GM19025 (cell line): ENCODE results near the gene ZNF134.

Experiments
- ATAC-seq: cut with Tn5 transposase; IDR thresholded peaks from one replicate; pipeline ENCODE4 v1.9.1; 2021; ENCODE audit warnings: mild to moderate bottlenecking, low read depth, moderate library complexity; ENCODE audit not compliant: unreplicated experiment

The ZNF134 gene

GRCh38 chr19:57633832-57634131 lies 19.7 kb downstream of the ZNF134 start:
- ATAC-seq, result no peak

GRCh38 chr19:57637379-57637778 lies 23.3 kb downstream of the ZNF134 start:
- ATAC-seq, result no peak

DNA sequence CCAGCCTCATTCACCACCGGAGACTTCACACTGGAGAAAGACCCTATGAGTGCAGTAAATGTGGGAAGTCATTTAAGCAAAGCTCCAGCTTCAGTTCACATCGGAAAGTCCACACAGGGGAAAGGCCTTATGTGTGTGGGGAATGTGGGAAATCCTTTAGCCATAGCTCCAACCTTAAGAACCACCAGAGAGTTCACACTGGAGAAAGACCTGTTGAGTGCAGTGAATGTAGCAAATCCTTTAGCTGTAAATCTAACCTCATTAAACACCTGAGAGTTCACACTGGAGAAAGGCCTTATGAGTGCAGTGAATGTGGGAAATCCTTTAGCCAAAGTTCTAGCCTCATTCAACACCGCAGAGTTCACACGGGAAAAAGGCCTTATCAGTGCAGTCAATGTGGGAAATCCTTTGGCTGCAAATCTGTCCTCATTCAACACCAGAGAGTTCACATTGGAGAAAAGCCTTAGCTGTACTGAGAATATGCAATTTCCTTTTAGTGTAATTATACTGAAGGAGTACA lies 27.7 kb downstream of the ZNF134 start:
- no peak for ATAC-seq

DNA sequence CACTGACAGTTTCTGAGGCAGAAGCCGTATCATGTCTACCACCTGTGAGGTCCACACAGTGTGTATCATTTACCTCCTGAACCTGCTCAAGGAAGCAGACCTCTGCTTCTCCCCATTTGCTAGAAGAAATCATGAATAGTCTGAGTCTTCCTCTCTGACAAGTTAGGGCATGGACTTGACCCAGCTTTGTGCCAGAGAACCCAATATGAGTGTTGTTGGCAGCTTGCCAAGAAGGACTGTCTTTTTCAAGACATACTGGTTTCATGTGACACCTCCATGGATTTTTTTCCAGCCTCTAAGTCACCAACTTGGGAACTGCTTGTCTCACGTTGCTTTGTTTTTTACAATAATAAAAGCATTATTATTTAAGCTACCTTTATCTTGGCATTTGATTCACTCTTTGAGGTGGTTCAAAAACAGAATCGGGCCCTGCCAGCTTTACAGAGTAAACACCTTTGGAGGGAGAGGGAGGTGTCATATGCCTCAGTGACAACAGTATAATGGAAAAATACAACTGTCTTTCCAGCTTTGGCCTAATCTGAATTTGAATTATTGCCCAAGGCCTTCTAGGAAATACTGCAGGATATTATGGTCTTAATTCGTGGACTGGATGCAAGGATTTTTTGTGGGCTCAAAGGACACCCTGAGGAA lies 28.5 kb downstream of the ZNF134 start:
- ATAC-seq, result no peak

DNA sequence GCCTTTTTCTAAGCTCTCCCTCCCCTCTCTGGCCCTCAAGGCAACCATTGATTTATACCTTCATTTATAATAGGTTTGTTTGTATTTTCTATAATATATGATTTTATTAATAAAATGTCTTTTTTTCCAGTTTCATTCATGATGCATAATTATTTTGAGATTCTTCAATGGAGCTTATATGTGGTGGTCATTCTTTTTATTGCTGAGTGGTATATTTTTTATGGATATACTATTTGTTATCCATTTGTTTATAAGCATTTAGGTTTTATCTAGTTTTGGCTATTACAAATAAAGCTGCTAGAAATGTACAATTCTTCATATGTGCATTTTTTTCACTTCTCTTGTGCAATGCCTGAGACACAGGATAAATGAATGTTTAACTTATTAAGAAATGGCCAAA lies 29.7 kb downstream of the ZNF134 start:
- ATAC-seq, result no peak

DNA sequence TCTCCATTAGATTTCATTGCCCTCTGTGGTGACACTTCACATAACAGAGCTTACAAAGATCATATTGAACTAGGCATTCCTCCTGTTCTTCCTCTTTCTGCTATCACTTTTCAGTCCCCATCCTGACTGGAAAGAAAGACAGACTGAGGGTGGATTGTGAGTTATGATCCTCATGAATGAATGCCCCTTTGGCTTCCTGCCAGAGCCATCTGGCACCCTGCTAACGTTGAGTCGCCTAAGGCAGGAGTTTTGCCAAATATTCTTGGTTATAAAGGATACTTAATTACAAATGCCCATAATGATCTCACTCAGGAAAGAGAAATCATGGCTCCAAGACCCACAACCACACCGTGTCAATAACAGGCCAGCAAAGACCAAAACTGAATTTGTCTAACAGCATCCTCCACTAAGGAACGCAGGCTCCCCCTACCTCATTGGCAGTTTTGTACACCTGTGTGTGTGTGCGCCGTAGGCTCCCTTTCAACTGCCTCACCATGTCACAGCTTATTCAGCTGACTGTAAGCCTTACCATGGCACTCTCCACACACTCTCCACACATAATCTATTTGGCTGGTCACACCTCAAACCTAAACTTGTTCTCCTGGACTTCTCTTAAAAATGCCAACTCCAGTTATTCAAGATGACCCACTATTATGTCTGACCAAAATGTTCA lies 34.4 kb downstream of the ZNF134 start:
- ATAC-seq, result no peak

DNA sequence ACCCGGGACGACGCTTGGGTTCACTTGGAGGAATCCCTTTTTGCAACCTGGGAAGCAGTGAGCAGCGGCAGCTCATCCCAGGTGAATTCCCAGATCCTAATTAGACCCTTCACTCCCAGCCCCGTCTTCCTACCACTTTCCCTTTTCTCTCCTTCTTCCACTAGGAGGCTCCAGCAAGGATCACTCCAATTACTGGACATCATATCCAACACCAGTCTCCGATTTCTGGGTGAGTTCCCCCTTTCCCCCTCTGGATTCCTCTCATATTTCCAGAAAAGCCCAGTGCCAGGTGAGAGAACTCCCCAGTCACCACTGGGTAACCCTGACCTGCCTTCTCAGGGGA lies 37.6 kb downstream of the ZNF134 start:
- no peak for ATAC-seq

DNA sequence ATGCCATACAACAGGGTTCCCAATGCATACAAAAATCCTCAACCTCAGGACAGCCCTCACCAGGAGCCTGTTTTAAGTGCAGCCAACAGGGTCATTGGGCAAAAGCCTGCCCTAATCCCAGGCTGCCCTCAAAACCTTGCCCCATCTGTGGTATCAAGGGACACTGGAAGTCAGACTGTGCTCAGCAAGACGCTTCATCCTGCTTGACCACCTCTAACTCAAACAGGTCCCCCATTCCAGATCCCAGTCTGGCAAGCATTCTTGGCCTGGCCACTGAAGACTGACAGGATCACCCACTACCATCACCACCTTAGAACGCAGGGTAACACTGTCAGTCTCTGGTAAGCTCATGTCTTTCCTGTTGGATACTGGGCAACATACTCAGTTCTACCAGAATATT lies 39.6 kb downstream of the ZNF134 start:
- ATAC-seq, result no peak

DNA sequence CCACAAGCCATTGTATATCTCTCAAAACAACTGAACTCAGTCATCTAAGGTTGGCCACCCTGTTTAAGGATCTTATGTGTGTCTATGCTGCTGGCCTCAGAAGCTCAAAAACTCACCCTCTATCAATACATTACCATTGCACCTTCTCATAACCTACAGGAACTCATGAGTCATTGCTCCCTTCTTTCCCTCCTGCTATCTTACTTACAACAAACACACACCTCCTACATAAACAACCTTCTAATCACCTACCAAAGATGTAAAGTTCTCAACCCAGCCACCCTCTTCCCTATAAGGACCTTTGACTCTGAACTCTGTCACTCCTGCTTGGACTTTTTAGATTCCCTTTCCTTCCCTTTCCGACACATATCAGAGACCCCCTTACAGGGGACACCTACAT lies 41.4 kb downstream of the ZNF134 start:
- no peak for ATAC-seq

DNA sequence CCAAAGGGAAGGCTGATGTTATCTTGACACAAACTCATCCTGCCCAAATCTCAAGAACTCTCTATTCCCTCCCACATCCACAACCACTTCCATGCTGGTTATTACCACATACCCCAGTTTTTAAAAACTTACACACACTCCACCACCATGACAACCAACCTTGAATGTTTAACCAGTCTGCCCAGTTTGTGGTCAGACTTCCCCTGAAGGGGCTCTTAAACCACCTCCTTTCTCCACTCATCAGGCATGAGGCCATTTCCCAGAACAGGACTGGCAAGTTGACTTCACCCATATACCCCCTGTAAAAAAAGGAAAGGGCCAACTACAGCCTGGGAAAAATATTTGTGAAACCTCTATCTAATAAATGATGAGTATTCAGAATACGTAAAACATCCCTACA lies 42.3 kb downstream of the ZNF134 start:
- no peak for ATAC-seq

DNA sequence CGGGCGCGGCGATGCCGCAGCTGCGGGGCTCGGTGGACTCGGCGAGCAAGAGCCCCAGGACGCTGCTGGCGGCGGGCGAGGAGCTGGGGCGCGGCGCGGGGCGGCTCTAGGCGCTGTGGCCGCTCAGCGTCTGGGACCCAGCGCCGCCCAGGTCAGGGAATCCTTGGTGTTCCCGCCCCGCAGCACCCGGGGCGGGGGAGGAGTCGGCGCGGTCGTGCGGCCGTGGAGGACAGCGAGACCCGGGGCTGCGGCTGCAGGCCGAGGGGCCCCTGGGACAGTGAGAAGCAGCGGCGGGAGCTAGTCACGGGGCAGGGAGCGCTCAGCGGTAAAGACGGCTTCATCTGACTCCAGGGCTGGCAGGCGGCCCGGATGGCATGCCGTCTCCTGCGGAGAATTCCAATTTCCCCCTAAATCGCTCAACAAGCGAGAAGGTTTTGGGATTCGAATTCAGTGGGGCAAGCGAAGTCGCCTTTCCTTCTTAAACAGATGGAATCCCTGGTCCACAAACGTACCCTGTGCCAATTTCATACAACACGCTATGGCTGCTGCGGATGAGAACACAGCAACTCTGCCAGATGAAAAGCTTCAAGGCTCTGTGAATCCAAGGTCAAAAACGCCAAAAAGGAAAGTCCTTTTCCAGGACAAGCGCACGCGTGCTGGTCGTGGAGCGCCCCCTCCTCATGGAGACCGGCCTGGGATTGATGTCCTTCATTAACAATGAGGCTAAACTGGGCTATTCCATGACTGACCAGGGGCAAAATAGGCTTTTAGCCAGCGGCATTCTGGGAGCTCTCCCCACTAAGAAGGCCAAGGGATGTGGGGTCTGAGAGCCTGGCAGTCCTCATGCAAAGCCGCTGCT lies 50.5 kb downstream of the ZNF134 start:
- no peak for ATAC-seq

DNA sequence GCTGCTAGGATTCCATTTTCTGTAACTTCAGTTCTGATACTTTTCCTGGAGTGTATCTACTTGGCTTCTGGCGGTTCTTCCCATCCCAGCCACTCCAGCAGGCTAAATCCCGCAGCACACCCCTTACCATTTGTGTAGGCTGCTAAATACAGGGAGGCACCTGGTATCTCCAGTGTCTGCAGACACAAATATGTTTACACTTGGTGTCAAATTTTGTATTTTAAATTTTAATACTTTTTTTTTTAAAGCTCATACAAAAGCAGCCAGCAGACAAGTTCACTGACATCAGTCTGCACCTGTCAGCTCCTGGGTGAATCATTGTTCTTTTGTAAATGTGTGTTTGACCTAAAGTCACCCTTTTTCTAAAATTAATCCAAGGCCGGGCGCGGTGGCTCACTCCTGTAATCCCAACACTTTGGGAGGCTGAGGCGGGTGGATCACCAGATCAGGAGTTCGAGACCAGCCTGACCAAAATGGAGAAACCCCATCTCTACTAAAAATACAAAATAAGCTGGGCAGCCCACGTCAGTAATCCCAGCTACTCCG lies 51.3 kb downstream of the ZNF134 start:
- ATAC-seq, result no peak

DNA sequence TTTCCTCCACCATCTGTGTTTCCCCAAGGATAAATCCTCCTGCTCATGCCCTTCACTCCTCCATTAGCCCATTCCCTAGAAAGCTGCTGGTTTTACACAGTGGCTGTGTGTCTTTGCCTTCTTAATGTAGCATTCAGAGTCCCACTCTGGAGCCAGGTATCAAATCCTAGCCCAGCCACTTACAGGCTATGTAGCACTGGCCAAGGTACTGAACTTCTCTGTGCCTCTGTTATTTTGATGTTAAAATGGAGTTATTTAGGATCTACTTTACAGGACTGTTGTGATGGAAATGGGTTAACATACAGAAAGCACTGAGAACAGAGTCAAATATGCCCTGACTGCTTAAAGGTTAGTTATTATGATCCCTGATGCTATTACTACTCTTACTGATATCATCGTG lies 53.2 kb downstream of the ZNF134 start:
- no peak for ATAC-seq

DNA sequence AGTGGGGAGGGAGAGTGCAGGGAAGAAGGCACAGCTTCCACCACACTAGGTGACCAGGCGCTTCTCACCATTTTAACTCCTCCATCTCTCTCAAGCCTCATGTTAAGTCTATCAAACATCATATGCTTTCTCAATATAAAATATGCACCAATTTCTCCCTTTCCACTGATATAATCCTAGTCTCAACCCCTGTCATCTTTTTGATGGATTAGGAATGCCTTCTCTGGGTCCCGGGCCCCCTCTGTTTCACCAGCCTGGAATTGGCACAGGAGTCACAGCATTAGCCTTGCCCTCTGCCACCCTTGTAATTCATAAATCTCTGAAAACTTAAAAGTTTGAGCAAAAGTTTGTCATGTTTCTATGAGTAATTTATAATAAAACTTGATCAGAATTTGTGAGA lies 54.6 kb downstream of the ZNF134 start, which contains the start of gene ZSCAN4:
ZSCAN4 (plus strand) TSS at position 301 of the 400 bp plus-strand sequence. CDS start 7,211 bp downstream, outside the sequence.
- no peak for ATAC-seq

DNA sequence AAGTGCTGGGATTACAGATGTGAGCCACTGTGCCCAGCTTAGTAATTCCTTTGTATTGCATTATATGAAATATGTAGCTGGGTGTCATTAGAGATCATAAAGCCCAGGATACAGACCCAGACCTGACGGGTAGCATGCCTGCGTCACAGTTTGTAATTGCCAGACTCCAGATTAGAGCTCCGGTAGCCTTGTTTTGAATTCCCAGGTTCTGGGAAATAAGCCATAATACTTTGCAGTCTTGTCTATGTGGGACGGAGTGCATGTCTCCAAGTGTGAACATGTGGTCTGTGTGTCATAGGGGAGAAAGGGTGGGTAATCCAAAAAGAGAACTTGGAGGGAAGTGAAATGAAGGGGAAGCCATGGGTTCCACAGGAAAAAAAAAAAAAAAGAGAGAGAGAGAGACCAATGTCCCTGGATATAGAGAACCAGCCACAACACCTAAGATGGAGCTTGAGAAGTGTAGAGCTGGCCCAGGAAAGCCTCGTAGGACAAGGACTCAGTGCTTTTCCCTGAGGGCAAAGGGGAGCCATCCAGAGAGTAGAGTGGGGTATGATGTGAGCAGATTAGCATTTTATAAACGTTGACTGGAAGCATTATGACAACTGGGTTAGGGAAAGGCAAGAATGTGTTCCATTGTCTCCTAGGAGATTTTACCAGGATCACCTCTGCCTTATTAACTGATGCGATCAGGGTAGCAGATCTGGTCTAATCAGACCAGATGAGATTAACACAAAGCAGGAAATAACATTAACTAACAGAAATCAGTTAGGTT lies 57.3 kb downstream of the ZNF134 start:
- ATAC-seq, result no peak

DNA sequence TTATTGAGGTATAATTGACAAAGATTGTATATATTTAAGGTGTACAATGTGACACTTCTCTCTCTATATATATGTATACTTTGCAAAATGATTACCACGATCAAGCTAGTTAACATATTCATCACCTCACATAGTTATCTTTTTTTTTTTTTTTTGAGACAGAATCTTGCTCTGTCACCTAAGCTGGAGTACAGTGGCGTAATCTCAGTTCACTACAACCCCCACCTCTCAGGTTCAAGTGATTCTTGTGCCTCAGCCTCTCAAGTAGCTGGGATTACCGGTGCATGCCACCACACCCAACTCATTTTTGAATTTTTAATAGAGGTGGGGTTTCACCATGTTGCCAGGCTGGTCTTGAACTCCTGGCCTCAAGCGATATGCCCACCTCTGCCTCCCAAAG lies 58.4 kb downstream of the ZNF134 start:
- no peak for ATAC-seq
